Karpas-422 (cell line): Measurements from ENCODE around the gene CASZ1. TPM values are rescaled to one million over a fixed set of nuclear protein-coding genes. Genes with fewer than 3 reads are reported as not detected.

Experiments
- DNase-seq: peaks from one replicate; pipeline ENCODE4 v3.0.0-alpha.2; 2015
- H2AFZ ChIP-seq: fragments of 200-600 bp; sonication (generic); 2 replicates; pipeline ENCODE4 v1.6.1; 2014; ENCODE audit warnings: antibody characterized with exemption, low read length, mixed read lengths
- H3K27ac ChIP-seq: fragments of 200-600 bp; sonication (generic); 2 replicates; pipeline ENCODE4 v1.5.1; 2014; ENCODE audit warnings: mild to moderate bottlenecking, low read length, moderate library complexity
- H3K27me3 ChIP-seq: fragments of 200-600 bp; sonication (generic); 2 replicates; pipeline ENCODE4 v1.6.1; 2014; ENCODE audit warnings: low read length, mixed read lengths
- H3K36me3 ChIP-seq: fragments of 200-600 bp; sonication (generic); 2 replicates; pipeline ENCODE4 v1.6.1; 2014; ENCODE audit warnings: low read length, mixed read lengths; ENCODE audit not compliant: insufficient read depth
- H3K4me1 ChIP-seq: fragments of 200-600 bp; sonication (generic); 2 replicates; pipeline ENCODE4 v1.6.1; 2014; ENCODE audit warnings: mild to moderate bottlenecking, low read length, mixed read lengths
- H3K4me2 ChIP-seq: fragments of 200-600 bp; sonication (generic); 2 replicates; pipeline ENCODE4 v1.6.1; 2014; ENCODE audit warnings: low read length, low read depth, mild to moderate bottlenecking; ENCODE audit not compliant: poor library complexity, severe bottlenecking
- H3K4me3 ChIP-seq: fragments of 200-600 bp; sonication (generic); 2 replicates; pipeline ENCODE4 v1.5.1; 2014; ENCODE audit warnings: mild to moderate bottlenecking, antibody characterized with exemption, low read length, mixed read lengths
- H3K79me2 ChIP-seq: fragments of 200-600 bp; sonication (generic); 2 replicates; pipeline ENCODE4 v1.6.1; 2014; ENCODE audit warnings: mild to moderate bottlenecking, low read length, mixed read lengths
- H3K9ac ChIP-seq: fragments of 200-600 bp; sonication (generic); 2 replicates; pipeline ENCODE4 v1.6.0; 2014; ENCODE audit warnings: low read length
- H3K9me2 ChIP-seq: fragments of 200-600 bp; sonication (generic), shearing (Covaris generic); replicated peaks from 2 replicates; pipeline ENCODE4 v1.6.0; 2014; ENCODE audit warnings: mild to moderate bottlenecking, low read length, moderate library complexity; ENCODE audit not compliant: insufficient read depth
- H3K9me3 ChIP-seq: fragments of 300-700, 200-600 bp; sonication (generic); 2 replicates; pipeline ENCODE4 v1.6.1; 2014; ENCODE audit warnings: low read length, mixed read lengths
- H4K20me1 ChIP-seq: fragments of 200-600 bp; sonication (generic); 2 replicates; pipeline ENCODE4 v1.6.1; 2014; ENCODE audit warnings: mild to moderate bottlenecking, antibody characterized with exemption, low read length, low read depth; ENCODE audit not compliant: insufficient read depth
- total RNA-seq: library from RNA; depleted of rRNA; stranded (reverse); fragments of >200 nt; shearing (Covaris generic); gene quantifications from 2 replicates; pipeline ENCODE4 v1.2.3, GENCODE V29; 2014; ENCODE audit warnings: low replicate concordance

CASZ1 gene
- total RNA-seq, 1 experiment from 2014 or later, result 1.3 TPM

DNA sequence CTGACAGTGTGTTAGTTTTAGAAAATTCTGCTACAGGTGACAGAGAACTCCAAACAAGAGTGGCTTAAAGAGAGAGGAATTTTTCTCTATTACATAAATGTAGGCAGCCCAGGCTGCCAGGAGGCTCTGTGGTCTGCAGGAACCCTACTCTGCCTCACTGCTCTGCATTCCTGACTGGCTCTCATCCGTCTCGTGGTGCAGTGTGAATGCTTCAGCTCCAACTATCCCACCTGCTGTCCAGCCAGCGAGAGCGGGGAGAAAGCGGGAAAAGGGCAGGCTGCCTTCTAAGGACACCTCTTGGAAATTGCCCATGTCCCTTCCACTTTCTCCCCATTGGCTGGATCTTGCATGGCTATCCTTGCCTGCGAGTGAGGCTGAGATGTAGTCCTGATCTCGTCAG lies 190.4 kb downstream of the CASZ1 start:
- Histone ChIP-seq H3K4me3 (no peak overlapping the region), H3K9ac (no peak overlapping the region), H3K9me3 (no peaks in the 10 kb centered on the region), H3K27ac (no peak overlapping the region), H2AFZ (no peak overlapping the region), H3K9me2 (no peaks in the 10 kb centered on the region), H4K20me1 (no peaks in the 10 kb centered on the region), H3K79me2 (peaks cover 17% of the 10 kb centered on the region), H3K36me3 (no peaks in the 10 kb centered on the region), H3K27me3 (no peaks in the 10 kb centered on the region), H3K4me1 (no peaks in the 10 kb centered on the region), H3K4me2 (no peak overlapping the region)
- DNase-seq, result no peak

DNA sequence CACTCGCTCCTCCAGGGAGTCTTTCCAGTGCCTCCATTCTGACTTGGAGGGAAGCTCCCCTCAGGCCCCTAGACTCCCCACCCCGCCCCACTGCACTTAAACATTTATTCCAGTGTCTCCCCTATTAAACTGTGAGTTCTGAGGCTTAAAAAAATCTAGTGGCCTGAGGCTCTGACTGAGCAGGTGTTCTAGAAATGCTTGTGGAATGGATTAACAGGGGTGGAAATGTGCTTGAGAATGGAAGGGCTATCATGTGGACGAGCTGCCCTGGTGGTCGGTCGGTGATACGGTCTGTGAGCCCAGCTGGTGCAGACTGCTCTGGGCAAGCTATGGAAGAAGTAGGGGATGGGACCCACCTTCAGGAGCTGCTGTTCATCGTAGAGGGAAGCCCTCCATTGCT lies 191.5 kb downstream of the CASZ1 start:
- no peaks in the 10 kb centered on the region for H3K4me1 ChIP-seq
- DNase-seq, result no peak
- no peak overlapping the region for H2AFZ ChIP-seq
- no peak overlapping the region for H3K27ac ChIP-seq
- H3K4me2 ChIP-seq, result no peak overlapping the region
- no peaks in the 10 kb centered on the region for H3K27me3 ChIP-seq
- H3K9me2 ChIP-seq, result no peaks in the 10 kb centered on the region
- H3K9me3 ChIP-seq, result no peaks in the 10 kb centered on the region
- no peak overlapping the region for H3K4me3 ChIP-seq
- peaks cover 17% of the 10 kb centered on the region for H3K79me2 ChIP-seq
- no peaks in the 10 kb centered on the region for H3K36me3 ChIP-seq
- no peaks in the 10 kb centered on the region for H4K20me1 ChIP-seq
- no peak overlapping the region for H3K9ac ChIP-seq

DNA sequence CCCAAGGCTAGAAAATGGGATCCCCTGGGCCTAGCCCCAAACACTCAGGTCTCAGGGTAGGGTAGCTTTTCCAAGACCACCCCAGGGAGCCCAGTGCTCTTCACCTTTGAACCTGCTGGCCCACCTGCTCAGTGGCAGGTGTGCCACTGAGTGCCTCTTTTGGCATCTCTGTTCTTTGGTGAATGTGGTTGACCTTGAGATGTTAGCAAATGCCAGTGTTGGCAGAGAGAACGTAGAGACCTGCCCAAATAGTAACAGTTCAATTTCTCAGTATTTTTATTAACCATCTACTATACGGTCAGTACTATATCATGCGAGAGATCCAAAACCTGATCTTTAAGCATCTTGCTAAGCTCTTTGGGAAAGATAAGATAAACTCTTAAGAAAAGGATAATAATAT lies 193.5 kb downstream of the CASZ1 start:
- Histone ChIP-seq H3K36me3 (no peaks in the 10 kb centered on the region), H3K9ac (no peak overlapping the region), H3K9me2 (no peaks in the 10 kb centered on the region), H3K27me3 (no peaks in the 10 kb centered on the region), H3K9me3 (no peaks in the 10 kb centered on the region), H3K4me2 (no peak overlapping the region), H3K79me2 (peaks cover 10% of the 10 kb centered on the region; the same call in 1 of the 2 replicates), H4K20me1 (no peaks in the 10 kb centered on the region), H2AFZ (no peak overlapping the region), H3K4me1 (no peaks in the 10 kb centered on the region), H3K27ac (no peak overlapping the region), H3K4me3 (no peak overlapping the region)
- DNase-seq, result no peak

DNA sequence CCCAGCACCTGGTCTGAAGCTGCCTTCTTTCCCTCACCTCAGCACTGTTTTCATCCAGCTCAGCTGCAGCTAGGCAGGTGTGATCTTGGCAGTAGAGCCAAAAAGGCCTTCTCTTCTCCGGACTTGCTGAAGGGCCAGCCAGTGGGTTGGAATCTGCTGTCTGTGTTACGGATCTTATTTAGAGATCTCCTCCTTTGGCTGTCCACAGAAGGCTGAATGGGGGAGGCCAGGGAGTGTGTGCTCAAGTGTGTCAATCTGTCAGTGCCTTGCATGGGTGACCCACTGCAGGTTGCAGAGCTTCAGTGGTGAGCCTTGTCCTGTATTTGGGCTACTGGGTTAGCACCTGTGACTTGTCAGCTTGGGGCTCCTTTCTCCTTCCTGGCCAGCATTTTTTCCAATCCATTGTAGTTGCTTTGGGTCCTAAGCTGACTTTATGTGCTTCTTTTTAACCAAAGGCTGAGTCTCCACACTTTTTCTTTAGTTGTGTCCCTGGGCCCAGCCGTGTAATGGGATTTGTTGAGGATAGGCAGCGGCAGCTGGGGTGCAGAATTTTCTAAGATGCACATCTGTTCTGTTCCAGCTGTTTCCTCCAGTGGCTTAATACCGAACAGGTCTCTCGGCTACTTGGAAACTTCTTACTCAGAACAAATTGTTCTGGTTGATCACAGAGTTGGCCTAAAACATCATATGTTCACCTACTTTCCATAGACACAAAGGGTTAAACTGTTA lies 194.9 kb downstream of the CASZ1 start:
- H3K27ac ChIP-seq, result no peak overlapping the region
- no peak overlapping the region for H3K9ac ChIP-seq
- no peaks in the 10 kb centered on the region for H3K36me3 ChIP-seq
- no peak overlapping the region for H2AFZ ChIP-seq
- H3K9me3 ChIP-seq, result no peaks in the 10 kb centered on the region
- no peak overlapping the region for H3K4me3 ChIP-seq
- H4K20me1 ChIP-seq, result no peaks in the 10 kb centered on the region
- no peaks in the 10 kb centered on the region for H3K9me2 ChIP-seq
- no peak for DNase-seq
- no peaks in the 10 kb centered on the region; the same call in 1 of the 2 replicates for H3K79me2 ChIP-seq
- H3K27me3 ChIP-seq, result no peaks in the 10 kb centered on the region
- no peak overlapping the region for H3K4me2 ChIP-seq
- H3K4me1 ChIP-seq, result no peaks in the 10 kb centered on the region

DNA sequence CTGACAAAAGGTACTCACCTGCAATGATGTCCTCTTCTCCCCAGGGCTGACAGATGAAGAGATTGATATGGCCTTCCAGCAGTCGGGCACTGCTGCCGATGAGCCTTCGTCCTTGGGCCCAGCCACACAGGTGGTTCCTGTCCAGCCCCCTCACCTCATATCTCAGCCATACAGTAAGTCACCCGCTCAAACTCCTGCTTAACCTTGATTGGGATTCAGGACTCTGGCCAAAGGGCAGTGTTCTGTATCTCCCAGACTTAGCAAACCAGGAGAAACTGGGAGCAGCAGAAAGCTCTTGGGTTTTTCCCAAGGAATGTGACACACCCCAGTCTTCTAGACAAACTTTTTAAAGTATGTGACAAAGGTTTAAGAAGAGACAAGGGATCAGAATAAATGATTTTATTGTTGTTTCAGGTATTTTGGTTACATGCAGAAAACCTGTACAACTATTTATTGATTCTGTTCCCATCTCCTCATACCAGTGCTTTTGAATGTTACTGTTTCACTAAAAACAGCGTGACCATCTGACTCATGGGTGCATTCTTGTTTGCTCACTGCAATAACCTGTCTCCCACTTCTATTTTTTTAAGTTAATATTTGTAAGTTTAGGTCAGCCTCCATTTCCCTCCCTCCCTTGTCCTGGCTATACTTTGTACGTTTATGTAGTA lies 197.1 kb downstream of the CASZ1 start:
- Histone ChIP-seq H3K36me3 (no peaks in the 10 kb centered on the region), H3K27me3 (no peaks in the 10 kb centered on the region), H4K20me1 (no peaks in the 10 kb centered on the region), H3K9ac (no peak overlapping the region), H2AFZ (no peak overlapping the region), H3K4me2 (no peak overlapping the region), H3K27ac (no peak overlapping the region), H3K9me3 (no peaks in the 10 kb centered on the region), H3K9me2 (no peaks in the 10 kb centered on the region), H3K4me3 (no peak overlapping the region), H3K79me2 (peaks cover 4% of the 10 kb centered on the region; the same call in 1 of the 2 replicates), H3K4me1 (peaks cover 11% of the 10 kb centered on the region)
- DNase-seq, result no peak

DNA sequence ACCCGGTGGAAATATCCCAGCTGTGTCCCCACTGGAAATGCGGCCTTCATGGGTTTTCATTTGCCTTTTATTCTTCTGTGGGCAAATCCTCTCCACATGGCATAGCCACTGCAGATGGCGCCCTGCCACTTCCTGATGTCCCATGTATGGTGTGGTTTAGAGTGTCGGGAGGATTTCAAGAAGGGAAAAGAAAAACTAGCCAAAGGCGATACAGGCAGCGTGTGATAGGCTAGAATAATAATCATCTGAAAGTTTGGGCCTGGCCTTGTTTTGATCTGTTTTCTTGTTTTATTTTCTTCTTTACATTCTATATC lies 198.1 kb downstream of the CASZ1 start:
- Histone ChIP-seq H3K9me2 (no peaks in the 10 kb centered on the region), H3K27me3 (no peaks in the 10 kb centered on the region), H2AFZ (no peak overlapping the region), H3K9me3 (no peaks in the 10 kb centered on the region), H3K4me3 (no peak overlapping the region), H3K4me1 (peaks cover 21% of the 10 kb centered on the region), H3K79me2 (peaks cover 12% of the 10 kb centered on the region), H3K36me3 (no peaks in the 10 kb centered on the region), H3K9ac (no peak overlapping the region), H4K20me1 (no peaks in the 10 kb centered on the region), H3K27ac (no peak overlapping the region), H3K4me2 (no peak overlapping the region)
- DNase-seq, result no peak

DNA sequence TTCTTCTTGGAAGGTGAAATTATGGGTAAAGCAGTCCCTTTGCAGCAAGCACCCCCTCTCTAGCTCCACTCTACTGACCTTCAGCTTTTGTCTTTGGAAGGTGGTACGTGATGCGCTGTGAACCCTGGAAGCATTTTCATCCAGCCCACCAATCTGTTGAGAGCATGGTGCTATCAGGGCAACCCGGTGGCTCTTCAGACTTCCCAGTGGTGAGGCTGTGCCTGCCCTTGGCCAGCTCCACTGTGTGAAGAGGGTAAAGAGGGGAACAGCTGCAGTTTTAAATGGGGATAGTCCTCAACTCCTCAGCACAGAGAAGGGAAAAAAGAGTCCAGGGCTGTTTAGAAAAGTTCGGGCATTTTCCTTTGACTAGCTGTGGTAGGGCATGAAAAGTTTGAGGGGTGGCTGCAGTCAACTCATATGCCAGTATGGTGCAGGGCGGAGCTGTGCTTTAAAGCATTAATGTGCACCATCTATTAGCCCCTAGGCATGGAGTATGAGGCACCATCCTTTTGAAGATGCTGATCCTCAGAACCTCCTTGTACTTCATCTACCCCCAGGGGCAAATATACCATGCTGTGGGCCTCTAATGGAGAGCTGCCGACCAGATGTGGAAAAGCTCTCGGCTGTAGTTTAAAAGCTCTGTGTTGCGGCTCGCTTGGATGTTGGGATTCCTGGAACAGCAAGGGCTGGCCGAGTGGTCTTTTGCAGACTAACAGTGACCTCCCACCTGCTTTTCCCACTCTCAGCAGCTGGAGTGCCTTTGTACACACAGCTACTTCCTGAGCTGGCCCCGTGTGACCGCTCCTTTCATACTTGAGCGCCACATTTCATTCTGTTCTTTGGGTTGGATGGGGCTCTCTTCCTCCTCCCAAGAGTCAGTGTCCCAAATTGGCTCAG lies 198.7 kb downstream of the CASZ1 start:
- Histone ChIP-seq H3K9me3 (no peaks in the 10 kb centered on the region), H3K4me1 (peaks cover 27% of the 10 kb centered on the region), H3K4me3 (no peak overlapping the region), H3K27ac (no peak overlapping the region), H3K36me3 (no peaks in the 10 kb centered on the region), H3K9me2 (no peaks in the 10 kb centered on the region), H2AFZ (no peak overlapping the region), H3K9ac (no peak overlapping the region), H4K20me1 (no peaks in the 10 kb centered on the region), H3K4me2 (no peak overlapping the region), H3K79me2 (peaks cover 18% of the 10 kb centered on the region), H3K27me3 (no peaks in the 10 kb centered on the region)
- no peak for DNase-seq

DNA sequence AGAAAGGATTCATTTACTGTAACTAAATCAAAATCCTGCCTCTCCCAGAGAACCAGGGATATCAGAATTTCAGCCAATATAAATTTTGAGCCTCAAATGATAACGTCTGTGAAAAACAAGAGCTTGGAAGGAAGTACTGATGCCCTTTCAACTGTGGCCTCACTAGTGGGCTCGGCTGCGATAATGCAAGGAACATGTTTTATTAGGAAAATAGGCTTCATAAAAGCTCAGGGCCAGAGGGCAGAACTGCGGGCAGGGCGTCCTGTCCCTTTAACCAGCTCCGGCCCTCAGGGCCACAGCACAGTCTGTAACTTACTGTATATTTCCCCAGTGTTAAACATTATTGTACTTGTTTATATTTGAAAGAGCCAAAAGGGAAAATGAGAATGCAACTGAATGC lies 199.7 kb downstream of the CASZ1 start:
- no peak overlapping the region for H3K9ac ChIP-seq
- H3K36me3 ChIP-seq, result no peaks in the 10 kb centered on the region
- H4K20me1 ChIP-seq, result no peaks in the 10 kb centered on the region
- H3K27ac ChIP-seq, result no peak overlapping the region
- no peak for DNase-seq
- peaks cover 29% of the 10 kb centered on the region for H3K4me1 ChIP-seq
- H3K27me3 ChIP-seq, result no peaks in the 10 kb centered on the region
- no peak overlapping the region for H3K4me3 ChIP-seq
- H3K9me3 ChIP-seq, result no peaks in the 10 kb centered on the region
- peaks cover 26% of the 10 kb centered on the region for H3K79me2 ChIP-seq
- no peak overlapping the region for H3K4me2 ChIP-seq
- H3K9me2 ChIP-seq, result no peaks in the 10 kb centered on the region
- no peak overlapping the region for H2AFZ ChIP-seq
